WTC11 (cell line): ENCODE data around the gene NCAPH2. TPM values are rescaled to one million over a fixed set of nuclear protein-coding genes. Genes with fewer than 3 reads are reported as not detected.

Experiments
- ATAC-seq: fragments of 200-7000 bp; cut with Tn5 transposase; 2 replicates; pipeline ENCODE4 v1.10.0; 2021; ENCODE audit warnings: mild to moderate bottlenecking, moderate library complexity
- CTCF ChIA-PET: fragments of 300-600 bp; sonication (Branson Sonifier 250); formaldehyde crosslinking; loops from one replicate; lab custom pipeline; 2021; ENCODE audit warnings: antibody characterized with exemption; lab: Charles Lee
- POLR2A ChIA-PET: fragments of 350-600 bp; sonication (Branson Sonifier 250); formaldehyde crosslinking; loops from one replicate; lab custom pipeline; 2021; ENCODE audit warnings: antibody characterized with exemption; lab: Charles Lee
- DNase-seq: peaks from one replicate; pipeline ENCODE4 v3.0.0; 2021; ENCODE audit warnings: low spot score
- H3K27ac Mint-ChIP-seq: 2 replicates; pipeline ENCODE4 v1.8.0; 2021; ENCODE audit warnings: mixed read lengths
- H3K27me3 Mint-ChIP-seq: 2 replicates; pipeline ENCODE4 v1.8.0; 2021; ENCODE audit warnings: low read depth, mild to moderate bottlenecking, moderate library complexity, mixed read lengths
- H3K36me3 Mint-ChIP-seq: 2 replicates; pipeline ENCODE4 v1.8.0; 2021; ENCODE audit warnings: mixed read lengths
- H3K4me1 Mint-ChIP-seq: 2 replicates; pipeline ENCODE4 v1.8.0; 2022; ENCODE audit warnings: mixed read lengths
- H3K4me3 Mint-ChIP-seq: 2 replicates; pipeline ENCODE4 v1.8.0; 2021; ENCODE audit warnings: mild to moderate bottlenecking, moderate library complexity, mixed read lengths
- H3K9me3 Mint-ChIP-seq: 2 replicates; pipeline ENCODE4 v1.8.0; 2021; ENCODE audit warnings: mixed read lengths
- ETV6 ChIP-seq: sonication (generic); formaldehyde crosslinking; IDR thresholded peaks from 2 replicates; pipeline ENCODE4 v1.8.1; 2022; ENCODE audit warnings: mild to moderate bottlenecking, missing genetic modification reagents
- GTF2I ChIP-seq: fragments of 250-450 bp; sonication (Bioruptor Pico); conservative IDR thresholded peaks from 2 replicates; pipeline ENCODE4 v1.4.0; 2021; ENCODE audit warnings: mild to moderate bottlenecking
- HMGA2 ChIP-seq: fragments of 250-450 bp; sonication (Bioruptor Pico); IDR thresholded peaks from 2 replicates; pipeline ENCODE4 v1.4.0; 2021; ENCODE audit warnings: mild to moderate bottlenecking, moderate library complexity
- KAT7 ChIP-seq: sonication (generic); formaldehyde crosslinking; IDR thresholded peaks from 2 replicates; pipeline ENCODE4 v1.8.1; 2023; ENCODE audit warnings: missing genetic modification reagents, mild to moderate bottlenecking, borderline replicate concordance
- MYBL2 ChIP-seq: sonication (generic); formaldehyde crosslinking; IDR thresholded peaks from 2 replicates; pipeline ENCODE4 v1.8.1; 2023; ENCODE audit warnings: mild to moderate bottlenecking, moderate library complexity, missing genetic modification reagents
- OVOL2 ChIP-seq: fragments of 250-450 bp; sonication (Bioruptor Pico); IDR thresholded peaks from 2 replicates; pipeline ENCODE4 v1.9.0; 2021; ENCODE audit warnings: mild to moderate bottlenecking, borderline replicate concordance
- TEAD1 ChIP-seq: sonication (generic); formaldehyde crosslinking; IDR thresholded peaks from 2 replicates; pipeline ENCODE4 v1.8.0; 2022; ENCODE audit warnings: mild to moderate bottlenecking, missing genetic modification reagents
- TEAD4 ChIP-seq: sonication (generic); formaldehyde crosslinking; IDR thresholded peaks from 2 replicates; pipeline ENCODE4 v1.8.0; 2022; ENCODE audit warnings: mild to moderate bottlenecking, missing genetic modification reagents
- total RNA-seq: library from RNA; stranded (reverse); gene quantifications from 3 replicates; pipeline ENCODE4 v1.2.3, GENCODE V29; 2021
- TF ChIP-seq, protein P1 (sequence below): sonication (generic); formaldehyde crosslinking; IDR thresholded peaks from 2 replicates; pipeline ENCODE4 v1.8.0; 2022; ENCODE audit warnings: mild to moderate bottlenecking, missing genetic modification reagents
- TF ChIP-seq, protein P2 (sequence below): fragments of 250-450 bp; sonication (Bioruptor Pico); IDR thresholded peaks from 2 replicates; pipeline ENCODE4 v1.9.0; 2021; ENCODE audit warnings: mild to moderate bottlenecking, borderline replicate concordance
- TF ChIP-seq, protein P3 (sequence below): sonication (generic); formaldehyde crosslinking; IDR thresholded peaks from 2 replicates; pipeline ENCODE4 v1.8.0; 2022; ENCODE audit warnings: missing genetic modification reagents
- TF ChIP-seq, protein P4 (sequence below): fragments of 250-450 bp; sonication (Bioruptor Pico); IDR thresholded peaks from 2 replicates; pipeline ENCODE4 v1.9.0; 2021; ENCODE audit warnings: moderate library complexity, mild to moderate bottlenecking, inconsistent platforms, borderline replicate concordance
- TF ChIP-seq, protein P5 (sequence below): sonication (generic); formaldehyde crosslinking; IDR thresholded peaks from 2 replicates; pipeline ENCODE4 v1.8.0; 2022; ENCODE audit warnings: mild to moderate bottlenecking, missing genetic modification reagents
- TF ChIP-seq, protein P6 (sequence below): sonication (generic); formaldehyde crosslinking; conservative IDR thresholded peaks from 2 replicates; pipeline ENCODE4 v1.8.1; 2022; ENCODE audit warnings: mild to moderate bottlenecking, missing genetic modification reagents

Gene NCAPH2
- total RNA-seq, 1 experiment from 2014 or later, result 78.4 TPM

DNA sequence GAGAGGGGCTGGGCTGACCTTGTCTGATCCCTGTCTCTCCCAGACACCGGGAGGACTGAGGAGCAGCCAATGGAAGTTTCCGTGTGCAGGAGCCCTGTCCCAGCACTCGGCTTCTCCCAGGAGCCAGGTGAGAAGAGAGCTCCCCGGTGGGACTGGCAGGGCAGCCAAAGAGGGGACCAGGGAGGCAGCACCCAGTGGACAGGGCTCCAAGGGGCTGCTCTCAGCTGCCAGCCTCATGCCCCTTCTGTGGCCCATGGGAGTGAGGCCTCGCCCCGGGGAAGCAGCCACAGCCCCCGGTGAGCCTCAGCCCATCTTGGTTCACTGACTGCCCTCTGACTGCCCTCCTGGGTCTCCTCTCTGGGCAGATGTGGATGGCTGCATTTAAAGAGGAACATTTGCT, 10.6 kb downstream of the NCAPH2 start (continued):
- TF ChIP-seq, protein P1, sequence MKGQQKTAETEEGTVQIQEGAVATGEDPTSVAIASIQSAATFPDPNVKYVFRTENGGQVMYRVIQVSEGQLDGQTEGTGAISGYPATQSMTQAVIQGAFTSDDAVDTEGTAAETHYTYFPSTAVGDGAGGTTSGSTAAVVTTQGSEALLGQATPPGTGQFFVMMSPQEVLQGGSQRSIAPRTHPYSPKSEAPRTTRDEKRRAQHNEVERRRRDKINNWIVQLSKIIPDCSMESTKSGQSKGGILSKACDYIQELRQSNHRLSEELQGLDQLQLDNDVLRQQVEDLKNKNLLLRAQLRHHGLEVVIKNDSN (CRISPR knock-in tag), result no peak
- no peak for TF ChIP-seq TEAD1

DNA sequence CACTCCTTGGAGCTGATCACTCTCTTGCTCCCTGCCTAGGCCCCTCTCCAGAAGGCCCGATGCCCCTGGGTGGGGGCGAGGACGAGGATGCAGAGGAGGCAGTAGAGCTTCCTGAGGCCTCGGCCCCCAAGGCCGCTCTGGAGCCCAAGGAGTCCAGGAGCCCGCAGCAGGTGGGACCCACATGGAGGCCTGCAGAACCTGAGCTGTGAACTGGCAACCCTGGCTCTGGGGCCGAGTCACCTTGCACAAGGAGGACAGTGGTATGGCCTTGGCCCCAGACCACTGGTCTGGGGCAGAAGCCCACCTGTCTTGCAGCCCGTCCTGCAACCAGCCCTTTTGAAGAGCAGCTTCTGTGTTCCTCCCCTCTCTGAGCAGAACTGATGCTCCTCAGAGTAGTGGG, 11.1 kb downstream of the NCAPH2 start:
- Mint-ChIP-seq H3K4me1 (no peaks in the 10 kb centered on the region), H3K9me3 (no peaks in the 10 kb centered on the region), H3K27me3 (no peaks in the 10 kb centered on the region), H3K36me3 (peaks cover 15% of the 10 kb centered on the region), H3K27ac (no peak overlapping the region), H3K4me3 (no peak overlapping the region)
- DNase-seq (no peak), ATAC-seq (no peak)
- ChIA-PET POLR2A (no interaction called here), CTCF (interaction anchor here (0.9 to 1.3 kb wide), 2 partner anchors 16 to 44 kb away, joined by 3 read pairs; partner anchors contain the start of gene SYCE3)
- no peak for TF ChIP-seq HMGA2 (CRISPR knock-in tag)
- TF ChIP-seq, protein P2, sequence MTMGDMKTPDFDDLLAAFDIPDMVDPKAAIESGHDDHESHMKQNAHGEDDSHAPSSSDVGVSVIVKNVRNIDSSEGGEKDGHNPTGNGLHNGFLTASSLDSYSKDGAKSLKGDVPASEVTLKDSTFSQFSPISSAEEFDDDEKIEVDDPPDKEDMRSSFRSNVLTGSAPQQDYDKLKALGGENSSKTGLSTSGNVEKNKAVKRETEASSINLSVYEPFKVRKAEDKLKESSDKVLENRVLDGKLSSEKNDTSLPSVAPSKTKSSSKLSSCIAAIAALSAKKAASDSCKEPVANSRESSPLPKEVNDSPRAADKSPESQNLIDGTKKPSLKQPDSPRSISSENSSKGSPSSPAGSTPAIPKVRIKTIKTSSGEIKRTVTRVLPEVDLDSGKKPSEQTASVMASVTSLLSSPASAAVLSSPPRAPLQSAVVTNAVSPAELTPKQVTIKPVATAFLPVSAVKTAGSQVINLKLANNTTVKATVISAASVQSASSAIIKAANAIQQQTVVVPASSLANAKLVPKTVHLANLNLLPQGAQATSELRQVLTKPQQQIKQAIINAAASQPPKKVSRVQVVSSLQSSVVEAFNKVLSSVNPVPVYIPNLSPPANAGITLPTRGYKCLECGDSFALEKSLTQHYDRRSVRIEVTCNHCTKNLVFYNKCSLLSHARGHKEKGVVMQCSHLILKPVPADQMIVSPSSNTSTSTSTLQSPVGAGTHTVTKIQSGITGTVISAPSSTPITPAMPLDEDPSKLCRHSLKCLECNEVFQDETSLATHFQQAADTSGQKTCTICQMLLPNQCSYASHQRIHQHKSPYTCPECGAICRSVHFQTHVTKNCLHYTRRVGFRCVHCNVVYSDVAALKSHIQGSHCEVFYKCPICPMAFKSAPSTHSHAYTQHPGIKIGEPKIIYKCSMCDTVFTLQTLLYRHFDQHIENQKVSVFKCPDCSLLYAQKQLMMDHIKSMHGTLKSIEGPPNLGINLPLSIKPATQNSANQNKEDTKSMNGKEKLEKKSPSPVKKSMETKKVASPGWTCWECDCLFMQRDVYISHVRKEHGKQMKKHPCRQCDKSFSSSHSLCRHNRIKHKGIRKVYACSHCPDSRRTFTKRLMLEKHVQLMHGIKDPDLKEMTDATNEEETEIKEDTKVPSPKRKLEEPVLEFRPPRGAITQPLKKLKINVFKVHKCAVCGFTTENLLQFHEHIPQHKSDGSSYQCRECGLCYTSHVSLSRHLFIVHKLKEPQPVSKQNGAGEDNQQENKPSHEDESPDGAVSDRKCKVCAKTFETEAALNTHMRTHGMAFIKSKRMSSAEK, result no peak
- TF ChIP-seq, protein P3, sequence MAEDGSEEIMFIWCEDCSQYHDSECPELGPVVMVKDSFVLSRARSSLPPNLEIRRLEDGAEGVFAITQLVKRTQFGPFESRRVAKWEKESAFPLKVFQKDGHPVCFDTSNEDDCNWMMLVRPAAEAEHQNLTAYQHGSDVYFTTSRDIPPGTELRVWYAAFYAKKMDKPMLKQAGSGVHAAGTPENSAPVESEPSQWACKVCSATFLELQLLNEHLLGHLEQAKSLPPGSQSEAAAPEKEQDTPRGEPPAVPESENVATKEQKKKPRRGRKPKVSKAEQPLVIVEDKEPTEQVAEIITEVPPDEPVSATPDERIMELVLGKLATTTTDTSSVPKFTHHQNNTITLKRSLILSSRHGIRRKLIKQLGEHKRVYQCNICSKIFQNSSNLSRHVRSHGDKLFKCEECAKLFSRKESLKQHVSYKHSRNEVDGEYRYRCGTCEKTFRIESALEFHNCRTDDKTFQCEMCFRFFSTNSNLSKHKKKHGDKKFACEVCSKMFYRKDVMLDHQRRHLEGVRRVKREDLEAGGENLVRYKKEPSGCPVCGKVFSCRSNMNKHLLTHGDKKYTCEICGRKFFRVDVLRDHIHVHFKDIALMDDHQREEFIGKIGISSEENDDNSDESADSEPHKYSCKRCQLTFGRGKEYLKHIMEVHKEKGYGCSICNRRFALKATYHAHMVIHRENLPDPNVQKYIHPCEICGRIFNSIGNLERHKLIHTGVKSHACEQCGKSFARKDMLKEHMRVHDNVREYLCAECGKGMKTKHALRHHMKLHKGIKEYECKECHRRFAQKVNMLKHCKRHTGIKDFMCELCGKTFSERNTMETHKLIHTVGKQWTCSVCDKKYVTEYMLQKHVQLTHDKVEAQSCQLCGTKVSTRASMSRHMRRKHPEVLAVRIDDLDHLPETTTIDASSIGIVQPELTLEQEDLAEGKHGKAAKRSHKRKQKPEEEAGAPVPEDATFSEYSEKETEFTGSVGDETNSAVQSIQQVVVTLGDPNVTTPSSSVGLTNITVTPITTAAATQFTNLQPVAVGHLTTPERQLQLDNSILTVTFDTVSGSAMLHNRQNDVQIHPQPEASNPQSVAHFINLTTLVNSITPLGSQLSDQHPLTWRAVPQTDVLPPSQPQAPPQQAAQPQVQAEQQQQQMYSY (CRISPR knock-in tag), result no peak
- no peak for TF ChIP-seq TEAD4
- TF ChIP-seq, protein P4, sequence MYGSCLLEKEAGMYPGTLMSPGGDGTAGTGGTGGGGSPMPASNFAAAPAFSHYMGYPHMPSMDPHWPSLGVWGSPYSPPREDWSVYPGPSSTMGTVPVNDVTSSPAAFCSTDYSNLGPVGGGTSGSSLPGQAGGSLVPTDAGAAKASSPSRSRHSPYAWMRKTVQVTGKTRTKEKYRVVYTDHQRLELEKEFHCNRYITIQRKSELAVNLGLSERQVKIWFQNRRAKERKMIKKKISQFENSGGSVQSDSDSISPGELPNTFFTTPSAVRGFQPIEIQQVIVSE (CRISPR knock-in tag), result no peak
- no peak for TF ChIP-seq ETV6
- TF ChIP-seq, protein P5, sequence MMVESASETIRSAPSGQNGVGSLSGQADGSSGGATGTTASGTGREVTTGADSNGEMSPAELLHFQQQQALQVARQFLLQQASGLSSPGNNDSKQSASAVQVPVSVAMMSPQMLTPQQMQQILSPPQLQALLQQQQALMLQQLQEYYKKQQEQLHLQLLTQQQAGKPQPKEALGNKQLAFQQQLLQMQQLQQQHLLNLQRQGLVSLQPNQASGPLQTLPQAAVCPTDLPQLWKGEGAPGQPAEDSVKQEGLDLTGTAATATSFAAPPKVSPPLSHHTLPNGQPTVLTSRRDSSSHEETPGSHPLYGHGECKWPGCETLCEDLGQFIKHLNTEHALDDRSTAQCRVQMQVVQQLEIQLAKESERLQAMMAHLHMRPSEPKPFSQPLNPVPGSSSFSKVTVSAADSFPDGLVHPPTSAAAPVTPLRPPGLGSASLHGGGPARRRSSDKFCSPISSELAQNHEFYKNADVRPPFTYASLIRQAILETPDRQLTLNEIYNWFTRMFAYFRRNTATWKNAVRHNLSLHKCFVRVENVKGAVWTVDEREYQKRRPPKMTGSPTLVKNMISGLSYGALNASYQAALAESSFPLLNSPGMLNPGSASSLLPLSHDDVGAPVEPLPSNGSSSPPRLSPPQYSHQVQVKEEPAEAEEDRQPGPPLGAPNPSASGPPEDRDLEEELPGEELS (CRISPR knock-in tag), result no peak
- no peak for TF ChIP-seq GTF2I (CRISPR knock-in tag)
- no peak for TF ChIP-seq TEAD1
- no peak for TF ChIP-seq MYBL2 (CRISPR knock-in tag)
- no peak for TF ChIP-seq OVOL2 (CRISPR knock-in tag)
- no peak for TF ChIP-seq KAT7 (CRISPR knock-in tag)
- TF ChIP-seq, protein P6, sequence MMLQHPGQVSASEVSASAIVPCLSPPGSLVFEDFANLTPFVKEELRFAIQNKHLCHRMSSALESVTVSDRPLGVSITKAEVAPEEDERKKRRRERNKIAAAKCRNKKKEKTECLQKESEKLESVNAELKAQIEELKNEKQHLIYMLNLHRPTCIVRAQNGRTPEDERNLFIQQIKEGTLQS (CRISPR knock-in tag), result no peak
